BJ (cell line): ENCODE results near the gene GADL1. TPM values are rescaled to one million over a fixed set of nuclear protein-coding genes. Genes with fewer than 3 reads are reported as not detected.

Source experiments
- CTCF ChIA-PET: fragments of 350-600 bp; formaldehyde crosslinking; extraction: SDS; loops from one replicate; lab custom pipeline; 2021; ENCODE audit warnings: antibody characterized with exemption, inconsistent platforms; lab: Yijun Ruan, JAX
- POLR2A ChIA-PET: fragments of 300-600 bp; sonication (Branson Sonifier 250); formaldehyde crosslinking; extraction: SDS; loops from one replicate; lab custom pipeline; 2021; ENCODE audit warnings: antibody characterized with exemption; lab: Charles Lee
- DNase-seq: peaks from one replicate; pipeline ENCODE4 v3.0.0-alpha.2; 2011; ENCODE audit warnings: low read depth
- H3K27me3 ChIP-seq: 2 replicates; pipeline ENCODE4 v1.6.0; 2011; ENCODE audit warnings: low read length; ENCODE audit not compliant: control insufficient read depth, insufficient read depth
- H3K36me3 ChIP-seq: 2 replicates; pipeline ENCODE4 v1.5.1; 2011; ENCODE audit warnings: low read length; ENCODE audit not compliant: control insufficient read depth, insufficient read depth
- H3K4me3 ChIP-seq: 2 replicates; pipeline ENCODE4 v1.5.1; 2011; ENCODE audit warnings: low read depth, mild to moderate bottlenecking, control low read depth, low read length
- CTCF ChIP-seq: IDR thresholded peaks from 2 replicates; pipeline ENCODE4 v1.5.1; 2011; ENCODE audit warnings: low read depth, mild to moderate bottlenecking, control low read depth, inconsistent platforms, low read length, moderate library complexity; ENCODE audit not compliant: insufficient read depth
- polyA plus RNA-seq: library from polyadenylated mRNA; depleted of rRNA; stranded (reverse); fragments of >200 nt; gene quantifications from 2 replicates; pipeline ENCODE4 v1.2.3, GENCODE V29; 2011

The GADL1 gene
- polyA plus RNA-seq, 1 experiment: not detected

GRCh38 chr3:30810625-30811024 lies 83.8 kb downstream of the GADL1 start:
- Histone ChIP-seq H3K4me3 (no peak overlapping the region), H3K36me3 (no peaks in the 10 kb centered on the region), H3K27me3 (no peaks in the 10 kb centered on the region; the same call in none of the 2 replicates)
- ChIA-PET CTCF (no interaction called here), POLR2A (no interaction called here)
- no peak for TF ChIP-seq CTCF
- no peak for DNase-seq

- Histone ChIP-seq H3K36me3 (no peaks in the 10 kb centered on the region), H3K27me3 (no peaks in the 10 kb centered on the region; the same call in 1 of the 2 replicates), H3K4me3 (no peak overlapping the region)
- ChIA-PET CTCF (interaction anchor here (0.7 to 1.2 kb wide), 2 partner anchors 8 to 928 kb away, joined by 3 read pairs; no protein-coding TSS in a partner anchor), POLR2A (no interaction called here)
- no peak for TF ChIP-seq CTCF
- DNase-seq: no peak
Measured at GRCh38 chr3:30805695-30806094, 88.8 kb downstream of the GADL1 start.

GRCh38 chr3:30804984-30805383 lies 89.5 kb downstream of the GADL1 start:
- ChIA-PET CTCF (interaction anchor here (0.7 kb wide), 1 partner anchor 928 kb away, joined by 3 read pairs; no protein-coding TSS in a partner anchor), POLR2A (interaction anchor here (0.6 kb wide), 1 partner anchor 14 kb away, joined by 3 read pairs; no protein-coding TSS in a partner anchor)
- Histone ChIP-seq H3K36me3 (no peaks in the 10 kb centered on the region), H3K27me3 (no peaks in the 10 kb centered on the region), H3K4me3 (no peak overlapping the region)
- DNase-seq: no peak
- TF ChIP-seq CTCF: no peak

- POLR2A ChIA-PET: no interaction called here
- Histone ChIP-seq H3K4me3 (no peak overlapping the region), H3K36me3 (no peaks in the 10 kb centered on the region), H3K27me3 (no peaks in the 10 kb centered on the region)
- no peak for DNase-seq
- CTCF ChIA-PET: no interaction called here
- no peak for TF ChIP-seq CTCF
Measured at GRCh38 chr3:30795176-30795575, 99.3 kb downstream of the GADL1 start.

- CTCF ChIA-PET: no interaction called here
- H3K27me3 ChIP-seq: no peaks in the 10 kb centered on the region
- POLR2A ChIA-PET: no interaction called here
Measured at GRCh38 chr3:30793740-30794139, 100.7 kb downstream of the GADL1 start.

More at GRCh38 chr3:30793740-30794139, 100.7 kb downstream of the GADL1 start:
- DNase-seq: no peak
- no peaks in the 10 kb centered on the region for H3K36me3 ChIP-seq
- H3K4me3 ChIP-seq: no peak overlapping the region
- no peak for TF ChIP-seq CTCF
